Mesendoderm (in vitro differentiated cells): ENCODE data around the gene CCDC187.

Experiments used
- DNase-seq: peaks from one replicate; pipeline ENCODE4 v3.0.0; 2013
- H2AK5ac ChIP-seq: 2 replicates; pipeline ENCODE4 v1.6.1; 2013; ENCODE audit warnings: low read length, inconsistent platforms
- H2BK120ac ChIP-seq: 2 replicates; pipeline ENCODE4 v1.6.1; 2013; ENCODE audit warnings: low read depth, mild to moderate bottlenecking, low read length, moderate library complexity, mixed read lengths
- H2BK15ac ChIP-seq: replicated peaks from 2 replicates; pipeline ENCODE4 v1.6.1; 2013; ENCODE audit warnings: low read depth, mild to moderate bottlenecking, moderate library complexity
- H2BK5ac ChIP-seq: 2 replicates; pipeline ENCODE4 v1.6.1; 2013; ENCODE audit warnings: low read length, inconsistent platforms
- H3K18ac ChIP-seq: 2 replicates; pipeline ENCODE4 v1.6.1; 2013; ENCODE audit warnings: mild to moderate bottlenecking, low read length, mixed read lengths
- H3K23ac ChIP-seq: one replicate; pipeline ENCODE4 v1.6.1; 2013; ENCODE audit warnings: low read length
- H3K27ac ChIP-seq: 2 replicates; pipeline ENCODE4 v1.5.1; 2013; ENCODE audit warnings: low read depth, mild to moderate bottlenecking, inconsistent platforms, low read length, moderate library complexity
- H3K27me3 ChIP-seq: 2 replicates; pipeline ENCODE4 v1.6.1; 2013; ENCODE audit warnings: low read length, control low read depth, mild to moderate bottlenecking, inconsistent platforms; ENCODE audit not compliant: insufficient read depth, poor library complexity
- H3K36me3 ChIP-seq: 2 replicates; pipeline ENCODE4 v1.6.1; 2013; ENCODE audit warnings: low read length, inconsistent platforms; ENCODE audit not compliant: control insufficient read depth, insufficient read depth
- H3K4ac ChIP-seq: one replicate; pipeline ENCODE4 v1.6.1; 2013; ENCODE audit warnings: low read depth, mild to moderate bottlenecking, low read length, moderate library complexity
- H3K4me1 ChIP-seq: 2 replicates; pipeline ENCODE4 v1.6.1; 2013; ENCODE audit warnings: low read depth, low read length, inconsistent platforms; ENCODE audit not compliant: control insufficient read depth
- H3K4me2 ChIP-seq: 2 replicates; pipeline ENCODE4 v1.6.1; 2013; ENCODE audit warnings: low read length
- H3K4me3 ChIP-seq: 2 replicates; pipeline ENCODE4 v1.5.1; 2013; ENCODE audit warnings: mild to moderate bottlenecking, low read length
- H3K56ac ChIP-seq: one replicate; pipeline ENCODE4 v1.6.1; 2013; ENCODE audit warnings: low read length
- H3K79me1 ChIP-seq: 2 replicates; pipeline ENCODE4 v1.6.1; 2013; ENCODE audit warnings: low read length, inconsistent platforms
- H3K79me2 ChIP-seq: 2 replicates; pipeline ENCODE4 v1.6.1; 2013; ENCODE audit warnings: mild to moderate bottlenecking, low read length; ENCODE audit not compliant: control insufficient read depth, insufficient read depth
- H3K9ac ChIP-seq: 2 replicates; pipeline ENCODE4 v1.6.1; 2013; ENCODE audit warnings: low read length, inconsistent platforms
- H4K5ac ChIP-seq: one replicate; pipeline ENCODE4 v1.6.1; 2013; ENCODE audit warnings: low read length
- H4K8ac ChIP-seq: one replicate; pipeline ENCODE4 v1.6.1; 2013; ENCODE audit warnings: low read depth, mild to moderate bottlenecking, control low read depth, low read length, moderate library complexity
- WGBS: extraction: QIAGEN DNeasy Blood & Tissue Kit; methylation state at CpG from one replicate; pipeline ENCODE4 v1.1.7; 2013; ENCODE audit warnings: low lambda C conversion rate, missing lambda C conversion rate; ENCODE audit not compliant: insufficient coverage; ENCODE audit errors: extremely low coverage; 5-methylcytosine and 5-hydroxymethylcytosine counted together

Gene CCDC187

DNA sequence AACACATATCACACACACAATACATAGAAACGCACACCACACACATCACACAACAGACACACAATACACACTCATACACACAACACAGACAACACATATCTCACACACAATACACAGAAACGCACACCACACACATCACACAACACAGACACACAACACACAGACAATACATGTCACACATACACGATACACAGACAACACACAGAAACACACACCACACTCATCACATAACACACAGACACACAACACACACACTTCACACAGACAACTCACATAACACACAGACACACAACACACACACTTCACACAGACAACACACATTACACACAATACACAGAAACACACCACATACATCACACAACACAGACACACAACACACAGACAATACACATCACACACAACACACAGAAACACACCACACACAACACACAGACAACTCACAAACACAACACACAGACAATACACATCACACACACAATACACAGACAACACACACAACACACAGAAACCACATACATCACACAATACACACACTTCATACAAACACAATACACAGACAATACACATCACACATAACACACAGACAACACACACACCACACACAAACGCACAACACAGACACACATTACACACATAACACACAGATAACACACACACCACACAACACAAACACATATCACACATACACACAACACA lies 4.3 kb upstream of the CCDC187 start:
- Histone ChIP-seq H2AK5ac (no peak overlapping the region), H3K79me2 (no peaks in the 10 kb centered on the region), H3K27me3 (no peaks in the 10 kb centered on the region), H3K18ac (no peak overlapping the region), H3K56ac (no peak overlapping the region), H3K4ac (no peak overlapping the region), H3K27ac (no peak overlapping the region), H4K5ac (no peak overlapping the region), H3K79me1 (no peaks in the 10 kb centered on the region), H3K9ac (no peak overlapping the region), H3K23ac (no peak overlapping the region), H2BK120ac (no peak overlapping the region), H3K36me3 (no peaks in the 10 kb centered on the region), H2BK15ac (no peak overlapping the region), H3K4me2 (no peak overlapping the region), H4K8ac (no peak overlapping the region), H3K4me1 (no peaks in the 10 kb centered on the region), H2BK5ac (no peak overlapping the region), H3K4me3 (no peak overlapping the region)
- WGBS: 100% methylated on average over 1 of the region's 4 CpGs
- no peak for DNase-seq

DNA sequence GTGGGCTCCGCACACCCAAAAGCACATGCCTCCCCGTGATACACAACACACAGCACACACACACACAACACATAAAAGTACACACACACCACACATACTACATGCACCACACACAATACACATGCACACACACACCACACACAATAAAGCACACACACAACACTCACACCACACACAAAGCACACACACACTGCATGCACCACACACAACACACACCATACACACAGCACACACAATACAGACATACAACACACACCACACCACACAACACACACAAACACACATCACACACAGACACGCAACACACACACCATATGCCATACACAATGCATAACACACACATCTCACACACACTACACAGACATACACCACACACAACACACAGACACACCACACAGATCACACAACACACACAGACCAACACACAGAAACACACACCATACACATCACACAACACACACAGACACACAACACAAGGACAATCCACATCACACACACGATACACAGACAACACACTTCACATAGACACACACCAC lies 3.4 kb upstream of the CCDC187 start:
- no peak overlapping the region for H3K4me2 ChIP-seq
- no peaks in the 10 kb centered on the region for H3K4me1 ChIP-seq
- H3K27ac ChIP-seq: no peak overlapping the region
- H2AK5ac ChIP-seq: no peak overlapping the region
- H2BK5ac ChIP-seq: no peak overlapping the region
- no peak overlapping the region for H3K9ac ChIP-seq
- no peak overlapping the region for H2BK120ac ChIP-seq
- H3K56ac ChIP-seq: no peak overlapping the region
- DNase-seq: no peak
- no peak overlapping the region for H4K8ac ChIP-seq
- H2BK15ac ChIP-seq: no peak overlapping the region
- no peak overlapping the region for H3K4me3 ChIP-seq
- no peak overlapping the region for H3K4ac ChIP-seq
- 100% methylated on average over 1 of the region's 4 CpGs for WGBS
- H3K36me3 ChIP-seq: no peaks in the 10 kb centered on the region
- H4K5ac ChIP-seq: no peak overlapping the region
- no peak overlapping the region for H3K23ac ChIP-seq
- no peaks in the 10 kb centered on the region for H3K79me2 ChIP-seq
- no peak overlapping the region for H3K18ac ChIP-seq
- no peaks in the 10 kb centered on the region for H3K79me1 ChIP-seq
- H3K27me3 ChIP-seq: no peaks in the 10 kb centered on the region

DNA sequence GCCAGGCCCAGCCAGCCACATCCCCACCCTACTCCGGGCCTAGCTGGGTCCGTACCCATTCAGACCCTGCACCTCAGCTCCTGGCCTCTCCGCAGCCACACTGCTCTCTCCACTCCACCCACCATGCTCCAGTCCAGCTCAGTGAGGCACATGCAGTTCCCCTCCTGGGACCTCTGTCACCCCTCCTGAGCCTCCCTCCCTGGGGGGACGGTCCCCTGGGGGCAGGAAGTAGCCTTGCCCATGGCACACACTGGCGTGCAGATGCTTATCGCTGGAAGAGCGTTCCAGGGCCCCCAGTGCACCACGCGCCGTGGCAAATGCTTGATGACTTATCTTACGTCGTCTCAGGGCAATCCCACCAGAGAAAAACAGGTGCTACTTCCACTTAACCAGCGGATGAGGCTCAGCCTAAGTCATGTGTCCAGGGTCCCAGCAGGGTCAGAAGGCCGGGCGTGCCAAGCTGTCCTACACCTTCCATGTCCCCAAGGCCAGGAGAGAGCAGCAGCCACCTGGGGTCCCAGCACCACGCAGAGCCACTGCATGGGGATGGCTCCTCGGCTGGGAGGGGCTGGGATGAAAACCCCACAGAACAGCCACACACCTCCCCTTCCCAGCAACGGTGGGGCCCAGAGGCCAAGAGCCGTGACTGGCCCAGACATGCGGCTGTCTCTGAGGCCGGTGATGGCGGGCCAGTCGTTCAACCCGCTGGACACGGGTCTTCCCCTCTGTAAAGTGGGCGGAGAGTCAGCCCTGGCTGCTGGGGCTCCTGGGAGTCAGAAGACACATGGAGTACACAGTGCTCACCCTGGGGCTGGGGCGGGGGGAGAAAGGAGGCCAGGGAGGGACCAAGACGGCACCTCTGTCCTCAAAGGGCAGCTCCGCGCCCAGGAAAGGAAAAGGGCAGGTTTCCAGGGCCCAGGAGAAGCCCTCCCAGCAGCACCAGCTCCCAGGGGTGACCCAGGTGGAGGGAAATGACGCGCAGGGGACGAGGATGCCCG lies 2.6 kb upstream of the CCDC187 start:
- no peaks in the 10 kb centered on the region for H3K79me1 ChIP-seq
- no peak overlapping the region for H4K5ac ChIP-seq
- no peaks in the 10 kb centered on the region for H3K36me3 ChIP-seq

GRCh38 chr9:136305804-136306203 lies 1.9 kb upstream of the CCDC187 start:
- no peak for DNase-seq
- Histone ChIP-seq H3K4me3 (no peak overlapping the region), H4K5ac (no peak overlapping the region), H2AK5ac (no peak overlapping the region), H3K4ac (no peak overlapping the region), H3K56ac (no peak overlapping the region), H3K4me1 (no peaks in the 10 kb centered on the region), H2BK5ac (no peak overlapping the region), H3K27me3 (no peaks in the 10 kb centered on the region), H2BK15ac (no peak overlapping the region), H2BK120ac (no peak overlapping the region), H3K27ac (no peak overlapping the region), H3K79me2 (no peaks in the 10 kb centered on the region), H3K9ac (no peak overlapping the region), H3K79me1 (no peaks in the 10 kb centered on the region), H3K18ac (no peak overlapping the region), H3K23ac (no peak overlapping the region), H3K4me2 (no peak overlapping the region), H4K8ac (no peak overlapping the region), H3K36me3 (no peaks in the 10 kb centered on the region)
- WGBS: no CpG with 5 or more reads among the region's 18 CpGs

More for the DNA sequence above, 2.6 kb upstream of the CCDC187 start:
- no peak for DNase-seq
- no peak overlapping the region for H2BK5ac ChIP-seq
- no peaks in the 10 kb centered on the region for H3K27me3 ChIP-seq
- no peak overlapping the region for H3K56ac ChIP-seq
- no peaks in the 10 kb centered on the region for H3K79me2 ChIP-seq
- no peak overlapping the region for H4K8ac ChIP-seq
- H2AK5ac ChIP-seq: no peak overlapping the region
- no peak overlapping the region for H3K23ac ChIP-seq
- H3K27ac ChIP-seq: no peak overlapping the region
- no peak overlapping the region for H3K18ac ChIP-seq
- H2BK120ac ChIP-seq: no peak overlapping the region
- no peak overlapping the region for H3K4ac ChIP-seq
- H3K4me2 ChIP-seq: no peak overlapping the region
- no peak overlapping the region for H3K4me3 ChIP-seq
- no peaks in the 10 kb centered on the region for H3K4me1 ChIP-seq
- H2BK15ac ChIP-seq: no peak overlapping the region
- no CpG with 5 or more reads among the region's 34 CpGs for WGBS
- no peak overlapping the region for H3K9ac ChIP-seq

DNA sequence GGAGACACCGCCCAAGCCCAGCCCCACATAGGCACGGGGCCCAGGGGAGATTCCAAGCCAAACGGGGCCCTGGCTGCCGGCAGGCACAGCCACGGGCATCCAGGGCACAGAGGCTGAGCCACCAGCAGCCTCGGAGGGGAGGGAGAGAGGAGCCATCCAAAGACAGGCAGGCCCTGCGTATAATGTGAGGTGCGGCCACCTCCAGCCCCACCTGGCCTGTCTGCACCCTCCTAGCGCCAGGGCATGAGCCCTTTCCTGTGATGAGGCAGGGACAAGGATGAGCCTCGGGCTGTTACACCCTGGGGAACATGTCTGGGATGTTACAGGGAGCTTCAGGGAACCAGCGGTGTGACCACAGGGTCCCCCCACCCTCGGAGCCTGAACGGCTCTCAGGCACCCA lies 1.1 kb upstream of the CCDC187 start:
- H4K5ac ChIP-seq: no peak overlapping the region
- H3K4me2 ChIP-seq: no peak overlapping the region
- no peak for DNase-seq
- H3K23ac ChIP-seq: no peak overlapping the region
- H3K4me1 ChIP-seq: no peaks in the 10 kb centered on the region
- H3K9ac ChIP-seq: no peak overlapping the region
- H4K8ac ChIP-seq: no peak overlapping the region
- H2BK120ac ChIP-seq: no peak overlapping the region
- WGBS: no CpG with 5 or more reads among the region's 13 CpGs
- no peaks in the 10 kb centered on the region for H3K36me3 ChIP-seq
- no peaks in the 10 kb centered on the region for H3K79me1 ChIP-seq
- H3K56ac ChIP-seq: no peak overlapping the region
- no peaks in the 10 kb centered on the region for H3K27me3 ChIP-seq
- H3K27ac ChIP-seq: no peak overlapping the region
- H2BK15ac ChIP-seq: no peak overlapping the region
- H3K18ac ChIP-seq: no peak overlapping the region
- H3K79me2 ChIP-seq: no peaks in the 10 kb centered on the region
- no peak overlapping the region for H3K4me3 ChIP-seq
- H2BK5ac ChIP-seq: no peak overlapping the region
- no peak overlapping the region for H2AK5ac ChIP-seq
- no peak overlapping the region for H3K4ac ChIP-seq
